Mononuclear cell (primary cell): Measurements from ENCODE around the gene MPZL1. TPM values are rescaled to one million over a fixed set of nuclear protein-coding genes. Genes with fewer than 3 reads are reported as not detected.

Experiments
- H3K27me3 ChIP-seq: 2 replicates; pipeline ENCODE4 v1.6.0; 2011; ENCODE audit warnings: low read length, control low read depth; ENCODE audit not compliant: insufficient read depth
- H3K4me1 ChIP-seq: 2 replicates; pipeline ENCODE4 v1.5.1; 2011; ENCODE audit warnings: mild to moderate bottlenecking, low read length, control low read depth; ENCODE audit not compliant: insufficient read depth
- H3K4me3 ChIP-seq: 2 replicates; pipeline ENCODE4 v1.5.1; 2011; ENCODE audit warnings: mild to moderate bottlenecking, low read length, moderate library complexity
- H3K9me3 ChIP-seq: 2 replicates; pipeline ENCODE4 v1.5.1; 2011; ENCODE audit warnings: low read depth, mild to moderate bottlenecking, control low read depth, low read length
- total RNA-seq: library from RNA; depleted of rRNA; stranded (reverse); fragments of >200 nt; gene quantifications from one replicate; pipeline ENCODE4 v1.2.3, GENCODE V29; 2012

The MPZL1 gene
- total RNA-seq, 1 donor: 13.9 TPM

DNA sequence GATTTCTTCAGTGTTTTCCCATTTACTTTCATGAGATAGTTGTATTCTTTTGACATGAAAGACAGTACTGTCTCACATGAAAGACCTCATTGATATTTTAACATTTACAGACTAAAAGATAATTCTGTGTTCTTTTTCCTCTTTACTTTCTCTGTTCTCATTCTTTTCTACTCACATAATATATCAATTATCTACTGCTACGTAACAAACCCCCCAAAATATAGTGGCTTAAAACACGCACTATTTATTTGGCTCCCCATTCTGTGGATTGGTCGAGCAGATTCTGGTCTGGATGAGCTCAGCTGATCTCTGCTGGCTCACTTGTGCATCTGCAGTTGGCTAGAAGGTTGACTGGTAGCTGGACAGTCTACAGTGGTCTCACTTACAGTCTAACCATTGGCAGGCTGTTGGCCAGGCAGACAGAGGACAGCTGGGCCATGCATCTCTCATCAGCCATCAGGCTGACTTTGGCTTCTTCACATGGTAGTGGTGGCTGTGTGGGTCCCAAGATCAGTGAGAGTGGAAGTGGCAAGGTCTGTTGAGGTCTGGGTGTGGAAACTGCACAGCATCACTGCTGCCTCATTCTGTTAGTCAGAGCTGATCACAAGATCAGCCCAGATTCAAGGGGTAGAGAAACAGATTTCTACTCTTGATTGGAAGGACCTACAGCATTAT lies 63.2 kb downstream of the MPZL1 start:
- no peaks in the 10 kb centered on the region for H3K4me1 ChIP-seq
- H3K4me3 ChIP-seq: no peak overlapping the region
- no peaks in the 10 kb centered on the region for H3K9me3 ChIP-seq
- H3K27me3 ChIP-seq: no peaks in the 10 kb centered on the region

DNA sequence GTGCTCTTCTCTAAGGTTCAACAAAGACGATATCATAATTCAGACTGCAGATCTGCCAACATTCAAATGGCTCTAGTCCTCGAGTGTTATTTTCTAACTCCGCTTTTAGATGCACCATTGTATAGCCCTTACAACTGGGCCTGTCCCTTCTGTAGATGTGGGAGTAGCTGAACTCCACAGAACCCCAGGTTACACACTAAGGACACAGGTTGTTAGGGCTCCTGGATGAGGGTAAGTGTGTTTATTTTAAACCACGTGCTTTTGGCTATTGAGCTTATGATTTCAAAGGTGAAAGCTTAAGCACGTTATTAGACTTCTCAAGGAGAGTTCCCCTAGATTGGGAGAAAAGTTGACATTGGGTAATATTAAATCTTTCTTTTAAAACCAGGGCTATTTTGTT lies 64.7 kb downstream of the MPZL1 start:
- H3K4me1 ChIP-seq: peaks cover 5% of the 10 kb centered on the region
- no peaks in the 10 kb centered on the region for H3K27me3 ChIP-seq
- H3K9me3 ChIP-seq: no peaks in the 10 kb centered on the region
- H3K4me3 ChIP-seq: no peak overlapping the region

DNA sequence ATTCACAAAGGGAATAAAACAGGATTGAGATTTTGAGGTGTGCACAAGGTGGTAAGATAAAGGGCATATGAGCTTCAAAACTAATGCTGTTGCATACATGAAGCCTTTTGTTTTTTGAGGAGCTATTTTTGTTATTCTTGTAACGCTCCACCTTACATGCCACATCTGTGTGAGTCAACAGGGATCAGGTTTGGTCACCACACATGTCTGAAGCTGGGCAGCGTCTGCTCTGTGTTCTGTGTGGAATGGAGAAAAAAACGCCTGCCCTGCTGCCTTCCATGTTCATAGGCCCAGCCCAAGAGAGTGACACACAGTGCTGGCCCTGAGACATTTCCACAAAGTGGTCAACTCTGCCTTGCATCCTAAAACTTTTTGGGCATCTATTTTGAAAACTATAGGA lies 67.7 kb downstream of the MPZL1 start:
- Histone ChIP-seq H3K9me3 (no peaks in the 10 kb centered on the region), H3K27me3 (no peaks in the 10 kb centered on the region), H3K4me1 (peaks cover 12% of the 10 kb centered on the region), H3K4me3 (no peak overlapping the region)

DNA sequence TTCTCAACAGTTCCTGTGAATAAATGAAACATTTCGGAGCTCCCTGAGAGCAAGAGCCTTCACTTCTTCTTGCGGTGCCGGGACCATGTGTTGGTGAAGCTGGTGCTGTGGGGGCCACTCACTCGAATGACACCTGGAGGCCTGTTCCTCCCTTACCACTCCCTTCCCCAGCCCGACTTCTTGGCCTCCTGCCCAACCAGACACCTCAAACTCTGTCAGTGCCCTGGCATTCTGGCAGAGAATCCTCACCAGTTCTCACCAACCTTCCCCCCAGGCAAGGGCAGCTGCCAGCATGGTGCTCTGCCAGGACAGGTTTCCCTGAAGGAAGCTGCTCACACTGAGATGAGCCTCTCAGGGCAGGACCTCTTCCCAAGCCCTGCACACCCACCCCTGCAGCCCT lies 68.3 kb downstream of the MPZL1 start:
- peaks cover 12% of the 10 kb centered on the region for H3K4me1 ChIP-seq
- H3K27me3 ChIP-seq: no peaks in the 10 kb centered on the region
- no peak overlapping the region for H3K4me3 ChIP-seq
- no peaks in the 10 kb centered on the region for H3K9me3 ChIP-seq

DNA sequence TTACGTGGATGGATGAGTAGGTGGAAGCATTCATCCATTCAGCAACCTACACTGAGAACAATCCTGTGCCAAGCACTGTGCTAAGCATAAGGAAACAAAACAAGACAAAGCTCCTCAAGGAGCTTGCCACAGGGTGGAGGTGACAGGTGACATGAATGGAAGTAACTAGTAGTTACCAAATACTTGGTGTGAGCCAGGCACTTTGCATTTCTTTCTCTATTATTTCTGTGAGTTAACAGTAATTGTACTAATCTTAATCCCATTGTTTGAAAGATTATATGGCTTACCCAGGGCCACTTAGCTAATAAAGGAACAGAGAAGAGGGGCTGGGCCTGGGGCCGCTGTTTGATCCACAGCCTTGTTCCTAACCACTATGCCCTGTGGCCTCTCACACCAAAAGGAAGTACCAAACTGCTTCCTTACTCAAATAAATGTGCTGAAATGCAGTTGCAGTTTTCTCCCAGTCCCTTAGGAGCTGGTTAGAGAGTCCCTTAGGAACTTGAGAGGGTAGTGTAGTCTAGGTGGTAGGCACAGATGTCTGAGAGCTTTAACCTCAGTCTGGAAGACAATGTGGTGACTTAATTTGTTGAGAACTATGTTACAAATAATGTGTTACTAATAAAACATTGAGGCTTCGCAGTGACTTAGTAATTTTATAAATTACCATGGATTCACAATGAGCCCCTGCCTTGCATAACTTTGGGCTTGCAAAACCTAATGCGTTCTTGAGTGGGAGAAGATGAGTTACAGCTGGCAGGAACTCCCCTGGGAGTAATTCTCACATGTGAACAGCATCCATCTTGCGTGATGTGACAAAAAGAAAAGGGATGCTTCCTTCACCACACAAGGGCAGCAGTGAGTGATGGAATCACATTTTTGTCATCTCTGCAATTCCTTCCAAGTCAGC lies 69.8 kb downstream of the MPZL1 start:
- Histone ChIP-seq H3K4me1 (peaks cover 12% of the 10 kb centered on the region), H3K9me3 (no peaks in the 10 kb centered on the region), H3K4me3 (no peak overlapping the region), H3K27me3 (no peaks in the 10 kb centered on the region)

DNA sequence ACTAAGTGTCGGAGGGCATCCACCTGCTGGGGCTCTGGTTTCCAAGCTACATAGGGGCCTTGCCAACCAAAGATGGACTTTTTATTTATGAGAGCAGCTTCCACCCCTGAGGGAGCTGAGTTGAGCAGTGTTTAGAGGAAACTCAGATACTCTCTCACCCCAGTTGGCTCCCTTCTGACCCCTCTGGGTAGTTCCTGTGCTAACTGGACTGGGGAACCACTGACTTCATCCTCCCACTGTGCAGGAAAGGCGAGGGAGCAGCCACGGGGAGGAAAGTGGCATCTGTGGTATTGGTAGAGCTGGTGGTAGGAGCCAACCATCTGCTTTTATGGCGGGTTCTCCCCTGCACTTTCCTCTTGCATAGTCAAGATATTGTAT lies 70.4 kb downstream of the MPZL1 start:
- no peak overlapping the region for H3K4me3 ChIP-seq
- no peaks in the 10 kb centered on the region for H3K9me3 ChIP-seq
- H3K27me3 ChIP-seq: no peaks in the 10 kb centered on the region
- peaks cover 12% of the 10 kb centered on the region for H3K4me1 ChIP-seq

DNA sequence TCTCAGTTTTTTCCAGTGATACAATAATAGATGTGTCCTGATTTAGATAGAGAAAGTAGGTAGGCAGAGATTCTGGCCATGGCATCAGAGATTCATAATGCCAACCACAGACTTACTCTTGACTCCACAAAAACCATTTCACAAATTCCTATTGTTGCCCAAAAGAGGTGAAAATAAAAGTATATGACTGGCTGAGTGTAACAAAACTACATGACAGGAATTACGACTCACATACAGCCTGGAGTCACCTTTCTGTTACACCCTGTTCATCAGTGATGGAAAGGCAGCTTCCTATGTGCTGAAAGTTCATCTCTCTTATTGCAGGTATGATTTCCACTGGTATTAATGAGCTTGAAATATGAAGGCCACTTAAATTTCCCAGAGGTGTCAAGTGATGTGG lies 72.3 kb downstream of the MPZL1 start:
- peaks cover 12% of the 10 kb centered on the region for H3K4me1 ChIP-seq
- no peak overlapping the region for H3K4me3 ChIP-seq
- no peaks in the 10 kb centered on the region for H3K9me3 ChIP-seq
- H3K27me3 ChIP-seq: no peaks in the 10 kb centered on the region

DNA sequence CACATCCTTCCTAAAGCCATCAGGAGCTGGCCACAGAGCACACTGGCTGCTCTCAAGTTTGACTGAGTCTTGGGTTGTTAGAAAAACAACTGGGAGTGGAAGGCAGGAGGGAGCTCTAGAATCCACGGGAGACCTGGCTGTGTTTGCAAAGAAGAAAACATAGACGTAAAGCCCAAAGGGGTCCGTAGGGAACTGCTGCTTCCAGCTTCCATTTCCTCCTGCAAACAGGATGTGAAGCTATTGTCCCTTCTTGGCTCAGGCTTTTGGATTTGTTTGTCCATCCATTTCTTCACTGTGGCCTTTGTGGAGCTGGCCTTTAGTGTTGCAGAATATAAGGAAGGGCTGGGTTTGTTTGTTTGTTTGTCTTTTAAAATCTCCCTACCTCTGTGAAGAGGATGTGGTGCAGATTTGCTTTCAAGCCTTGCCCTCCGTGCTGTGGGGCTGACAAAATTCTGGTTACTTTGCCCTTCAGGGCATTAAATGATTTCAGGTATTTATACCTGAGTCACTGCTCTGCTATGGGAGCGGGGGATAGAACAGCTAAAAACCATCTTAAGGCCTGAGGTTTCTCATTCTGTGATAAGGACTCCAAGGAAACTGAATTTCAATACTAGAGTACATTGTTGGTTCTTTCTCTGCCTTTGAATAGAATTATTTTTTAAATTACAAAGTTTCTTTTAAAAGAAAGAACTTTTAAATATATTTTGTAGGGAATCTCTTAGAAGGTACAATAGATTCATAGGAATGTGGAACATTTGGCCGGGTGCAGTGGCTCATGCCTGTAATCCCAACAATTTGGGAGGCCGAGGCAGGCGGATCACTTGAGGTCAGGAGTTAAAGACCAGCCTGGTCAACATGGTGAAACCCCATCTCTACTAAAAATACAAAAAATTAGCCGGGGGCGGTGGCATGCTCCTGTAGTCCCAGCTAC lies 74.3 kb downstream of the MPZL1 start:
- Histone ChIP-seq H3K27me3 (no peaks in the 10 kb centered on the region), H3K4me1 (peaks cover 11% of the 10 kb centered on the region), H3K9me3 (no peaks in the 10 kb centered on the region), H3K4me3 (no peak overlapping the region)

DNA sequence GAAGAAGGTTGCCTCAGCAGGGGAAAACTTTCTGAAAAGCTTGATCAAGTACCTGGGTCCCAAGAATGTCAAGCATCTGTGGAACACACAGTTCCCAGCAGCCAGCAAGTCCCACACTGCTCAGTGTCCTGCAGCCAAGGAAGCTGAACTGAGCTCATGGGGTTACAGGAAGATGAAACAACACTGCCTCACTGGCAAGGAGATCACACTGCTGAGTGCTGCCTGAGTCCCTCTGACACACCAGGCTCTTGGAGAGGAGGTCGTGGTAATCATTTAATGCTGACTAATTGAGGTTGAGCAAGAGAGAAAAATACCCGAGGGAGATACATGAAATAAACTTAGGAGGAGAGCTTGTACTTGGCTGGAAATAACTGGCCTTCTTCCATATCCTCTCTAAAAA lies 75.2 kb downstream of the MPZL1 start:
- H3K9me3 ChIP-seq: no peaks in the 10 kb centered on the region
- no peaks in the 10 kb centered on the region for H3K27me3 ChIP-seq
- peaks cover 3% of the 10 kb centered on the region for H3K4me1 ChIP-seq
- no peak overlapping the region for H3K4me3 ChIP-seq

DNA sequence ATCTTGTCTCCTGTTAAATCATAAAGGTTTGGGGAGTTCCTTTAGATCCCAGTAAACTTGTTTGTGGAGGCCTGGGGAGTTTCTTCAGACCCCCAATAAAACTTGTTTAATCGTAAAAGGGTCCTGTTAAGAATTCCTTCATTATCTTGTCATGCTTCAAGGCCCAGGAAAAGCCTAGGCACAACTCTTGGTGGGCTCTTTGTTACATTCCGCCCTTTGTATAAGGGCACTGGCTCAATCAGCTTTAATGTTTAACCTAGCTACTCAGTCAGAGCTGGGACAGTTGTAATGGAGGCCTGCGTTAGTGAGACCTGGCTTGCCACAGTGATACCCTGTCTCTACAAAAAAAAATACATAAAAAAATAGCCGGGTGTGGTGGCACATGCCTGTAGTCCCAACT lies 77.2 kb downstream of the MPZL1 start:
- no peak overlapping the region for H3K4me3 ChIP-seq
- H3K27me3 ChIP-seq: no peaks in the 10 kb centered on the region
- H3K9me3 ChIP-seq: no peaks in the 10 kb centered on the region
- H3K4me1 ChIP-seq: peaks cover 8% of the 10 kb centered on the region

DNA sequence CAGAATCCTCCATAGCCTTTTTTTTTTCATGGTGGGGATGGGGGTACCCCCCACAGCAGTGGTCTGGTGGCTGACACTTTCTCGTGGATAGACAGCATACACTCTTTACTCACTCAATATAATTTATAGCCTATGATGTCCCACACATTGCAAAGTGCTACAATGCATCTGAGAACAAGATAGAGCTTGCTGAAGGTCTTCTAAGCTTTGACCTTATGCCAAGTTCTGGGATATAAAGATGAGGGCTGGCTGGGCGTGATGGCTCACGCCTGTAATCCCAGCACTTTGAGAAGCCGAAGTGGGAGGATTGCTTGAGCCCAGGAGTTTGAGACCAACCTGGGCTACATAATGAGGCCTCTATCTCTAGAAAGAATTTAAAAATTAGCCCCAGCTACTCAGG lies 78.0 kb downstream of the MPZL1 start:
- Histone ChIP-seq H3K27me3 (no peaks in the 10 kb centered on the region), H3K4me3 (no peak overlapping the region), H3K4me1 (peaks cover 16% of the 10 kb centered on the region), H3K9me3 (no peaks in the 10 kb centered on the region)

DNA sequence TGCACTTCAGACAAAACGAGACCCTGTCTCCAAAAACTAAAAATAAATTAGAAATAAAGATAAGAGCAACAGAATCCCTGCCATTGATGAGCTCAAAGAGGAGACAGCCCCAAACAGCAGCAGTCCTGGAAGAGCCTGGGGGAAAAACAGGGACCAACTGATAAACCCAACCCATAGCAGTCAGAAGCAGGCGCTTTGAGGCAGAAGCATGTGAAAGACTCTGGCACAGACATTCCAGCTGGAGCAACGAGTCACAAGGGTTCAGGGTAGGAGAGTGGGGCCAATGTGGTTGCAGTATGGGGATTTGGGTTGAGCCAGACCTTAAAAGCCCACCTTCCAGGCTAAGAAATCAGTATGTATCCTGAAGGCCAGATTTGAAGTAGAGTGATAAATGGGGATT lies 78.5 kb downstream of the MPZL1 start:
- H3K27me3 ChIP-seq: no peaks in the 10 kb centered on the region
- H3K4me1 ChIP-seq: peaks cover 20% of the 10 kb centered on the region
- H3K9me3 ChIP-seq: no peaks in the 10 kb centered on the region
- no peak overlapping the region for H3K4me3 ChIP-seq

DNA sequence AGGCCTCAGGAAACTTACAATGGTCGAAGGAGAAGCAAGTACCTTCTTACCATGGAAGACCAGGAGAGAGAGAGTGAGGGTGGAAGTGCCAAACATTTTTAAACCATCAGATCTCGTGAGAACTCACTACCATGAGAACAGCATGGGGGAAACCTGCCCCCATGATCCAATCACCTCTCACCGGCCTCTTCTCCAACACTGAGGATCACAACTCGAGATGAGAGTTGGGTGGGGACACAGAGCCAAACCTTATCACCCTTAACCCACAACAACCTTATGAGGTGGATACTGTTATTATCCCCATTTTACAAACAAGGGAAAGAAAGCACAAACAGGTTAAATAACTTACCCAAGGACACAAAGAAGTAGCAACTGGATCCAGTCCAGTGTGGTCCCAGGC lies 80.5 kb downstream of the MPZL1 start:
- Histone ChIP-seq H3K4me3 (no peak overlapping the region), H3K27me3 (no peaks in the 10 kb centered on the region), H3K4me1 (peaks cover 20% of the 10 kb centered on the region), H3K9me3 (no peaks in the 10 kb centered on the region)

DNA sequence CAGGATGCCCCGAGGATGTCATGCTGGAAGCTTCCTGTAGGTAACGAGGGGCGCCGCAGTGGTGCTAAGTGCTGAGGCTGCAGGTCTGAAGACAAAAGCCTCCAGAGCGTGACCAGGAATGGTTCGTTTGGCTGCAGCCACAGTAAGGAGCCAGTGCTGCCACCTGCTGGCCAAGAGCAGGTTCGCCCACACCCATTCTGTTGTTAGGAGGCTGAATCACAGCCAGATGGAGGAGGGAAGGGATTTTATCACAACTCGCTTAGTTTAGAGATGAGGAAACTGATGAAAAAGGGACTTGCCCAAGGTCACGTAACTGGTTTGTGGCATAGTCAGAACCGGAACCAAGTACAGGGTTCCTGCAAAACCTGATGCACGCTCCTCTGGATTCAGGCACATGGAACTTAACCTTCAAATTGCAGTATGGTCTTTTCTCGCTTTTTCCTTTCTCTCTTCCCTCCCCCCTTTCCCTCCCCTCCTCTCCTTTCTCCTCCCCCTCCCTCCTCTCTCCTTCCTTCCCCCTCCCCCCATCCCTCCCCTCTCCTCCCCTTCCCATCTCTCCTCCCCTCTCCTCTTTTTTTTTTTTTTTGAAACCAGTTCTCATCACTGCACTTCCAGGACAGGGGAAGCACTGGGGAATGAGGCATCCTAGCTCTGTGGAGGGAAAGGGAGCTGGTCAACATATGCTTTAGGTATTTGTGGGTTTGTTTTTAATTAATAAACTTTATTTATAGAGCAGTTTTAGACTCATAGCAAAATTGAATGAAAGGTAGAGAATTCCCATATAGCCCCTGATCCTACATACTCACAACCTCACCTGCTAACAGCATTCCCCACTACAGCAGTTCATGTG lies 81.8 kb downstream of the MPZL1 start:
- no peak overlapping the region for H3K4me3 ChIP-seq
- no peaks in the 10 kb centered on the region for H3K27me3 ChIP-seq
- H3K9me3 ChIP-seq: no peaks in the 10 kb centered on the region
- H3K4me1 ChIP-seq: peaks cover 20% of the 10 kb centered on the region
